Pancreas (tissue), 10 donors: ENCODE results near the gene CARS2. TPM values are rescaled to one million over a fixed set of nuclear protein-coding genes. Genes with fewer than 3 reads are reported as not detected.
A peak's percentile ranks its signal among the peaks of the same experiment; 100 is the strongest.

Experiments
- ATAC-seq, 4 donors: fragments of 200-7000 bp; cut with Tn5 transposase; one replicate each; pipeline versions ENCODE4 v1.8.0 to v1.9.1; 2020; ENCODE audit warnings: mild to moderate bottlenecking in 4 of 4, moderate library complexity in 4 of 4
- DNase-seq, 6 donors: peaks; one replicate each; pipeline ENCODE4 v3.0.0-alpha.2; 2020
- FAIRE-seq: peaks from 2 replicates; lab custom pipeline; 2012; peaks lifted over from hg19 to GRCh38; lab: Jason Lieb, UNC
- H3K27ac ChIP-seq, 4 donors: fragments of 200-600 bp; sonication (generic); 1 replicate in 3 of 4; 2 replicates in 1 of 4; pipeline versions ENCODE4 v1.5.0 to v1.8.0; 2020
- H3K27me3 ChIP-seq, 4 donors: fragments of 200-600 bp; one replicate each; pipeline ENCODE4 v1.8.0; 2021
- H3K36me3 ChIP-seq, 3 donors: fragments of 200-600 bp; sonication (generic) in 1 of 3; one replicate each; pipeline versions ENCODE4 v1.5.0 to v1.8.0; 2020 to 2021
- H3K4me1 ChIP-seq, 3 donors: fragments of 200-600 bp; one replicate each; pipeline ENCODE4 v1.8.0; 2021
- H3K4me3 ChIP-seq, 4 donors: fragments of 200-600 bp; sonication (generic) in 2 of 4; one replicate each; pipeline versions ENCODE4 v1.5.0 to v1.8.0; 2020 to 2021
- H3K9me3 ChIP-seq, 4 donors: fragments of 200-600 bp; one replicate each; pipeline ENCODE4 v1.8.0; 2021
- WGBS, 2 donors: extraction: QIAGEN DNeasy Blood & Tissue Kit; methylation state at CpG; one replicate each; pipeline ENCODE4 v1.1.7; 2013; 5-methylcytosine and 5-hydroxymethylcytosine counted together
- intact Hi-C, 3 donors: fragments of 100-400 bp; cut with DNase I; formaldehyde crosslinking; loops; one replicate each; pipeline versions ENCODE4 v1.11.1 to v1.14.2; 2022
- polyA plus RNA-seq, 2 donors: library from polyadenylated mRNA; stranded (reverse); fragments of 200-250 nt; gene quantifications; one replicate each; pipeline ENCODE4 v1.2.3, GENCODE V29; 2013
- total RNA-seq, 6 donors: library from RNA; stranded (reverse); fragmentation: NEBNext Ultra II Directional in 4 of 6; extraction: Animal tissue kit (Norgen Biotek cat#: 25700) in 4 of 6; gene quantifications; one replicate each; pipeline versions ENCODE4 v1.2.1 to v1.2.4, GENCODE V29; 2021 to 2023
- TF ChIP-seq, protein P1 (sequence below), 4 donors: fragments of 200-600 bp; sonication (generic) in 3 of 4; IDR thresholded peaks; one replicate each; pipeline versions ENCODE4 v1.5.0 to v1.8.0; 2021; ENCODE audit warnings: antibody characterized with exemption in 4 of 4
- donor health status: healthy with polysubstance abuse.
- donor health status: DM: no; HTN: no; CAD: no; lungs with moderate emphysema.
- donor health status: DM: no; HTN: no; CAD: no.
- donor health status: control.
- donor health status: control.
- donor health status: Bipolar disorder and iron deficiency.
- donor health status: DM: yes; HTN: yes; CAD: no.
- donor health status: DM: no; HTN: no; CAD: no.
- donor health status: DM: no; HTN: no; CAD: no.
- donor health status: DM: yes; HTN: yes; CAD: no.

The CARS2 gene
- total and polyA plus RNA-seq, 8 donors, result 18.2 to 98.7 (median 23.7) TPM

DNA sequence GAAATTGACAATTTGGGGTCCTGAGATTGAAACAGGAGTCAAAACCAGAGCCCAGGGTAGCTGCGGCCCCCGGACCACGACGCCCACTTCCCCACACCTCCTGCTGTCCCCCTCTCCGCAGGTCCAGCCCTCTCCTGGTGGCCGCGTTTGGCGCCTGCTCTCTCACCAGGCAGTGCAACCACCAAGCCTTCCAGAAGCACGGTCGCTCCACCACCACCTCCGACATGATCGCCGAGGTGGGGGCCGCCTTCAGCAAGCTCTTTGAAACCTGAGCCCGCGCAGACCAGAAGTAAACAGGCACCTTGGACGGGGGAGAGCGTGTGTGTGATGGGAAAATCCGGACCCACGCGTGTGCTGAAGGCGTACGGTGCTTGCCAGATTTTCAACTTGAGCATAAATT lies 67.7 kb downstream of the CARS2 start:
- TF ChIP-seq, protein P1, sequence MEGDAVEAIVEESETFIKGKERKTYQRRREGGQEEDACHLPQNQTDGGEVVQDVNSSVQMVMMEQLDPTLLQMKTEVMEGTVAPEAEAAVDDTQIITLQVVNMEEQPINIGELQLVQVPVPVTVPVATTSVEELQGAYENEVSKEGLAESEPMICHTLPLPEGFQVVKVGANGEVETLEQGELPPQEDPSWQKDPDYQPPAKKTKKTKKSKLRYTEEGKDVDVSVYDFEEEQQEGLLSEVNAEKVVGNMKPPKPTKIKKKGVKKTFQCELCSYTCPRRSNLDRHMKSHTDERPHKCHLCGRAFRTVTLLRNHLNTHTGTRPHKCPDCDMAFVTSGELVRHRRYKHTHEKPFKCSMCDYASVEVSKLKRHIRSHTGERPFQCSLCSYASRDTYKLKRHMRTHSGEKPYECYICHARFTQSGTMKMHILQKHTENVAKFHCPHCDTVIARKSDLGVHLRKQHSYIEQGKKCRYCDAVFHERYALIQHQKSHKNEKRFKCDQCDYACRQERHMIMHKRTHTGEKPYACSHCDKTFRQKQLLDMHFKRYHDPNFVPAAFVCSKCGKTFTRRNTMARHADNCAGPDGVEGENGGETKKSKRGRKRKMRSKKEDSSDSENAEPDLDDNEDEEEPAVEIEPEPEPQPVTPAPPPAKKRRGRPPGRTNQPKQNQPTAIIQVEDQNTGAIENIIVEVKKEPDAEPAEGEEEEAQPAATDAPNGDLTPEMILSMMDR (IDR thresholded peaks at IDR 0.05), result no peak
- WGBS, 2 donors, result 89 to 93% methylated on average over 23 of the region's 23 CpGs
- peaks cover 0 to 2% (median 0%) of the 10 kb centered on the region in 3 donors for H3K4me1 ChIP-seq
- H3K27me3 ChIP-seq, result no peaks in the 10 kb centered on the region
- no peak overlapping the region for H3K27ac ChIP-seq
- FAIRE-seq (no peak), ATAC-seq (no peak), DNase-seq (no peak)
- intact Hi-C loops, result no loop called here
- no peaks in the 10 kb centered on the region for H3K9me3 ChIP-seq
- peaks cover 5 to 77% (median 36%) of the 10 kb centered on the region in 3 donors for H3K36me3 ChIP-seq
- H3K4me3 ChIP-seq, result no peak overlapping the region

DNA sequence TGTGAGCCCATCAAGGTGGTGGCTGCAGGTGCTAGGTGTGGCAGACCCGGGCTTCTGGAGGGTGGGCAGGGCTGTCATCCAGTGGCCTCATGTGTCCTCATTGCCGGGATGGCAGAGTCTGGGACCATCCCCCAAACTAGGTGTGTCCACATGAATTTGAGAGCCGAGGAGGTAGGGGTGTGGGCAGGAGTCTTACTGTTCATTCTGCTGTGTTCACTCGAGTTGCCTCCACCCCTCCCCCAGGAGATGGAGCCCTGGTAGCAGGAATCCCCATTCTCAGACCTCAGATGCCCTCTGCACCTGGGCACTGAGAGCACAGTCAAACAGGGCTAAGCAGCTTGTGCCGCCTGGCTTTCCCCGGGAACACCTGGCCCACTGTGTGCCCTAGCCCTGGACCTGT lies 68.2 kb downstream of the CARS2 start:
- Histone ChIP-seq H3K4me1 (no peaks in the 10 kb centered on the region), H3K9me3 (no peaks in the 10 kb centered on the region), H3K27me3 (no peaks in the 10 kb centered on the region), H3K36me3 (peaks cover 5 to 77% (median 36%) of the 10 kb centered on the region in 3 donors), H3K27ac (no peak overlapping the region), H3K4me3 (no peak overlapping the region)
- ATAC-seq (peak in 1 of 4 donors; percentile 14), DNase-seq (no peak), FAIRE-seq (no peak)
- WGBS, 2 donors, result 77 to 82% methylated on average over 6 of the region's 6 CpGs
- intact Hi-C loops, result no loop called here
- TF ChIP-seq, protein P1 (IDR thresholded peaks at IDR 0.05), result no peak

DNA sequence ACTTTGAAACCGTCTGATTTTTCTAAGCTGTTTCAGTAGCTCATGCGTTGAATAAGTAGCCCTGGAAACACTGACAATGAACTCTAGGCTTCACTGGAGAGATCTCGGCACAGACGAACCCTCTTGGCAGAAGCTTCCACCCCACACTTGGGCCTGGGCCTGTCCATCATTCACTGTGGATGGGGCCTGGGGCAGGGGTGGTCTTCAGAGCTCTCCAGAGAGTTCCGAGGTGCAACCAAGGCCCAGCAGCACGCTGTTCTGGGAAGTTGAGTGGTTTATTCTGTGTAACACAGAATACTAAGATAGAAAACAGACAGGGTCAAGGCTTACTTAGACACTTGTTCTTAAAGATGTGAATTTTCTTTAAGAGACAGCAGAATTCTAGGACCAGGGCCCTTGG lies 68.6 kb downstream of the CARS2 start:
- no peak for DNase-seq
- Histone ChIP-seq H3K9me3 (no peaks in the 10 kb centered on the region), H3K4me1 (no peaks in the 10 kb centered on the region), H3K27me3 (no peaks in the 10 kb centered on the region), H3K4me3 (no peak overlapping the region), H3K36me3 (peaks cover 5 to 81% (median 36%) of the 10 kb centered on the region in 3 donors), H3K27ac (no peak overlapping the region)
- no peak for ATAC-seq
- FAIRE-seq, result no peak
- intact Hi-C loops, result no loop called here
- 83 to 87% methylated on average over 6 of the region's 6 CpGs for WGBS, 2 donors
- TF ChIP-seq, protein P1 (IDR thresholded peaks at IDR 0.05), result no peak

DNA sequence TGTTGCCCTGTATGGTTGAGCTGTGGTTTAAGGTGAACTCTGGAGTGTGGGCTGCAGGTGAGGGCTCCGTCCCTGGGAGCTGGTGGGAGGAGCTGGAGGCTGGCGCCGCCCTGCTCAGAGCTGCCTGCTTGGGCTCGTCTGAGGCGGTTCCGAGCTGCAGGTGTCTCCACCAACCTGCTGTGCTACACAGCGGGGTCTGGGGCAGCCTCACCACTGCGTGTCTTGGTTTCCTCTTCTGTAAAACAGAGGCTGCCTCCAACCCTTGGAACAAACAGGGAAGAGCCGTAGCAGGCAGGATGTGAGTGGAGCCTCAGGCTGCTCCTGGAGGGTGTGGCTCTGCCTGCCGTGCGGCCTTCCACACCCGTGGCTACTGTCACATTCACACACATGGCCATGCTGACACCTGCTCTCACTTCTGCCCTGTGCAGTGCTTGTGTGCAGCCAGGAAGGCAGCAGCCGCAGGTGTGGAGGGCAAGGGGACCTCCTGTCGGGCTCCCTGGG lies 69.2 kb downstream of the CARS2 start:
- H3K27me3 ChIP-seq, result no peaks in the 10 kb centered on the region
- no peak overlapping the region for H3K4me3 ChIP-seq
- DNase-seq (no peak), FAIRE-seq (no peak), ATAC-seq (no peak)
- H3K9me3 ChIP-seq, result no peaks in the 10 kb centered on the region
- H3K36me3 ChIP-seq, result peaks cover 5 to 79% (median 36%) of the 10 kb centered on the region in 3 donors
- intact Hi-C loops, result no loop called here
- WGBS, 2 donors, result 92% methylated on average over 14 of the region's 14 CpGs
- TF ChIP-seq, protein P1 (IDR thresholded peaks at IDR 0.05), result no peak
- no peaks in the 10 kb centered on the region for H3K4me1 ChIP-seq
- H3K27ac ChIP-seq, result no peak overlapping the region

DNA sequence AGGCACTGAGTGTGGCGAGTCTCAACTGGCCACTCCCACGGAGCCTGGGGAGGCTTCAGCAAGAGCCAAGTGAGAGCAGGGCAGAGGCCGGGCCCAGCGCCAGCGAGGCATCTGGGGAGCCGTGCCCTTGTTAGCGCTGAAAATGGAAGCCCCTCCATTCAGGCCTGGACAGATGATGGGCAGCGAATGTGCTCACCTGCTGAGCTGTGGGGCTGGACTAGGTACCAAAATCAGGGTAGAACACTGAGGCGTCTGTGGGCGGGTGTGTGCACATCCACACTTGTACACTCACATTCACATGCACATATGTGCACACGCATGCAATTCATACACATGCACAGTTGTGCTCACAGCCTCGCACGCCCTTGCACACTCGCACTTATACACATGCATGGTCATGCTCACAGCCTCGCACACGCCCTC lies 69.9 kb downstream of the CARS2 start:
- TF ChIP-seq, protein P1 (IDR thresholded peaks at IDR 0.05), result no peak
- no peaks in the 10 kb centered on the region for H3K27me3 ChIP-seq
- FAIRE-seq (no peak), DNase-seq (peak in 1 of 6 donors; percentile 2), ATAC-seq (no peak)
- H3K9me3 ChIP-seq, result no peaks in the 10 kb centered on the region
- H3K36me3 ChIP-seq, result peaks cover 5 to 73% (median 33%) of the 10 kb centered on the region in 3 donors
- intact Hi-C loops, result no loop called here
- no peaks in the 10 kb centered on the region for H3K4me1 ChIP-seq
- H3K4me3 ChIP-seq, result no peak overlapping the region
- WGBS, 2 donors, result 92 to 94% methylated on average over 16 of the region's 16 CpGs
- no peak overlapping the region for H3K27ac ChIP-seq
